Measurements from ENCODE around the gene ZNF641. TPM values are rescaled to one million over a fixed set of nuclear protein-coding genes. Genes with fewer than 3 reads are reported as not detected.
"Not testable (repeated sequence)": the region's sequence is repeated elsewhere in the genome, so short reads cannot be mapped to it uniquely, and the experiment has no call there.

The ZNF641 gene
- total RNA-seq, 1 donor from 2014 or later, result 30.9 TPM

- intact Hi-C loops (cut with DNase I), result no loop called here
- Histone ChIP-seq H3K36me3 (peaks cover 59% of the 10 kb centered on the region), H3K4me1 (no peaks in the 10 kb centered on the region), H3K9me3 (no peaks in the 10 kb centered on the region), H3K4me3 (no peak overlapping the region), H3K27ac (no peak overlapping the region), H3K27me3 (no peaks in the 10 kb centered on the region)
- DNase-seq (no peak), ATAC-seq (no peak)
- TF ChIP-seq CTCF (IDR thresholded peaks at IDR 0.05), result no peak
Measured at GRCh38 chr12:48342980-48343379, 7.7 kb downstream of the ZNF641 start.

GRCh38 chr12:48340943-48341342 is 9.8 kb downstream of the ZNF641 start:
- Histone ChIP-seq H3K27me3 (no peaks in the 10 kb centered on the region), H3K4me1 (peaks cover 8% of the 10 kb centered on the region), H3K9me3 (no peaks in the 10 kb centered on the region), H3K4me3 (no peak overlapping the region), H3K36me3 (peaks cover 39% of the 10 kb centered on the region), H3K27ac (no peak overlapping the region)
- DNase-seq (no peak), ATAC-seq (peak; percentile 20)
- intact Hi-C loops (cut with DNase I), result no loop called here
- TF ChIP-seq CTCF (IDR thresholded peaks at IDR 0.05), result no peak

- intact Hi-C loops (cut with DNase I), result no loop called here
- no peak for TF ChIP-seq CTCF (IDR thresholded peaks at IDR 0.05)
- Histone ChIP-seq H3K27me3 (no peaks in the 10 kb centered on the region), H3K4me3 (no peak overlapping the region), H3K27ac (no peak overlapping the region), H3K9me3 (no peaks in the 10 kb centered on the region), H3K36me3 (peaks cover 25% of the 10 kb centered on the region), H3K4me1 (peaks cover 8% of the 10 kb centered on the region)
- DNase-seq (no peak), ATAC-seq (no peak)
Measured at GRCh38 chr12:48339442-48340117, 11.1 kb downstream of the ZNF641 start.

- no peaks in the 10 kb centered on the region for H3K36me3 ChIP-seq
- DNase-seq (no peak), ATAC-seq (peak; percentile 70)
- no peak overlapping the region for H3K27ac ChIP-seq
- intact Hi-C loops (cut with DNase I), result no loop called here
- H3K4me3 ChIP-seq, result no peak overlapping the region
- H3K9me3 ChIP-seq, result no peaks in the 10 kb centered on the region
- no peak for TF ChIP-seq CTCF (IDR thresholded peaks at IDR 0.05)
- H3K27me3 ChIP-seq, result no peaks in the 10 kb centered on the region
- H3K4me1 ChIP-seq, result peaks cover 8% of the 10 kb centered on the region
Measured at GRCh38 chr12:48336564-48336963, 14.2 kb downstream of the ZNF641 start.

- ATAC-seq (peak; percentile 70), DNase-seq (no peak)
- no peaks in the 10 kb centered on the region for H3K9me3 ChIP-seq
- no peak overlapping the region for H3K4me3 ChIP-seq
- H3K27ac ChIP-seq, result no peak overlapping the region
- H3K36me3 ChIP-seq, result no peaks in the 10 kb centered on the region
- peaks cover 8% of the 10 kb centered on the region for H3K4me1 ChIP-seq
- intact Hi-C loops (cut with DNase I), result no loop called here
- H3K27me3 ChIP-seq, result no peaks in the 10 kb centered on the region
- no peak for TF ChIP-seq CTCF (IDR thresholded peaks at IDR 0.05)
Measured at GRCh38 chr12:48336061-48336460, 14.7 kb downstream of the ZNF641 start.

GRCh38 chr12:48334808-48335207 is 15.9 kb downstream of the ZNF641 start:
- ATAC-seq (no peak), DNase-seq (no peak)
- H3K4me3 ChIP-seq, result no peak overlapping the region
- H3K36me3 ChIP-seq, result no peaks in the 10 kb centered on the region
- no peak overlapping the region for H3K27ac ChIP-seq
- H3K9me3 ChIP-seq, result no peaks in the 10 kb centered on the region
- peaks cover 8% of the 10 kb centered on the region for H3K4me1 ChIP-seq
- intact Hi-C loops (cut with DNase I), result no loop called here
- H3K27me3 ChIP-seq, result no peaks in the 10 kb centered on the region
- no peak for TF ChIP-seq CTCF (IDR thresholded peaks at IDR 0.05)

GRCh38 chr12:48333680-48334079 is 17.0 kb downstream of the ZNF641 start:
- H3K9me3 ChIP-seq; H3K4me3 ChIP-seq; H3K27ac ChIP-seq; ATAC-seq; intact Hi-C loops (cut with DNase I); DNase-seq; H3K4me1 ChIP-seq; H3K36me3 ChIP-seq; H3K27me3 ChIP-seq: not testable (repeated sequence)

Data from upper lobe of right lung (tissue), 1 donor.